PFSK-1 (cell line): Measurements from ENCODE around the gene NXPH3. TPM values are rescaled to one million over a fixed set of nuclear protein-coding genes. Genes with fewer than 3 reads are reported as not detected.

ENCODE experiments used
- FOXP2 ChIP-seq: optimal IDR thresholded peaks from 2 replicates; pipeline ENCODE3; 2011; ENCODE audit warnings: borderline replicate concordance, control low read depth, inconsistent platforms; ENCODE audit not compliant: insufficient read depth; ENCODE audit errors: extremely low read length, extremely low read depth
- POLR2AphosphoS5 ChIP-seq: IDR thresholded peaks from 2 replicates; pipeline ENCODE4 v1.6.1; 2012; ENCODE audit warnings: low read depth, mild to moderate bottlenecking, control low read depth, low read length, moderate library complexity
- REST ChIP-seq, 2 experiments: IDR thresholded peaks; 2 replicates each; pipeline versions ENCODE4 v1.6.1 to v1.8.0; 2011 to 2012; ENCODE audit warnings: low read depth in 2 of 2, low read length in 2 of 2, control low read depth in 1 of 2, inconsistent platforms in 1 of 2, mild to moderate bottlenecking in 1 of 2, moderate library complexity in 1 of 2; ENCODE audit not compliant: insufficient read depth in 1 of 2
- SIN3A ChIP-seq: IDR thresholded peaks from 2 replicates; pipeline ENCODE4 v1.6.1; 2012; ENCODE audit warnings: mild to moderate bottlenecking, low read length, moderate library complexity, borderline replicate concordance; ENCODE audit not compliant: insufficient read depth
- TAF1 ChIP-seq: IDR thresholded peaks from 2 replicates; pipeline ENCODE4 v1.6.1; 2012; ENCODE audit warnings: low read length, control low read depth, borderline replicate concordance; ENCODE audit not compliant: insufficient read depth
- polyA plus RNA-seq: library from polyadenylated mRNA; unstranded; fragments of >200 nt; gene quantifications from one replicate; pipeline ENCODE4 v1.2.1, GENCODE V29; 2012; ENCODE audit warnings: low read depth, missing spikeins; ENCODE audit not compliant: insufficient read length

NXPH3 gene
- not detected for polyA plus RNA-seq

DNA sequence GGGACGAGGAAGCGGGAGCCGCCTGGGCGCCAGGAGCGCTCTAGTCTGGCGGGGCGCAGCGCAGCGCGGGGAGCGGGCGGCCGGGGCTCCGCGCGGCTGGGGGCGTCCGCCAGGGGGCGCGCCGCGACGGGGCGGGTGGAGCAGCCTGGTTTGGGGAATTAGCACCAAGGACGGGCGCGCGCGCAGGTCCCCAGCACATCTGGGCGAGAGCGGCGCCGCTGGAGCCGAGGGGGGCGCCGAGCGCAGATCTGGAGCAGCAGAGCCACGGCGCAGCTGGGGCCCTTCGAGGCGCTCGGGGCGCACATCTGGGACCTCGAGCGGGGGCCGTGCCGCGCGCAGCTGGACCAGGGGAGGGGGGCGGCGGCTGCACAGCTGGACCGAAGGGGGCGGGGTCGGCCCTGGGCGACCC, at the start of gene NXPH3:
Gene NXPH3, plus strand, starts transcription at position 193 of the 409 bp plus-strand sequence. CDS start 349 bp downstream, outside the sequence.
- no peak for TF ChIP-seq SIN3A
- peak; percentile 8 for TF ChIP-seq FOXP2
- no peak for TF ChIP-seq TAF1

- TF ChIP-seq FOXP2, result no peak
- no peak for TF ChIP-seq REST (IDR thresholded peaks at IDR 0.05; ENCODE audit: insufficient read depth in 1 of 2, low read depth in 2 of 2, low read length in 2 of 2)
- TF ChIP-seq TAF1, result no peak
- TF ChIP-seq SIN3A, result no peak
These were observed 47.6 kb upstream of the NXPH3 start for GRCh38 chr17:49527927-49528651.

GRCh38 chr17:49528966-49529365, 46.7 kb upstream of the NXPH3 start:
- TF ChIP-seq REST (IDR thresholded peaks at IDR 0.05; ENCODE audit: insufficient read depth in 1 of 2, low read depth in 2 of 2, low read length in 2 of 2), result no peak
- TF ChIP-seq SIN3A, result no peak
- no peak for TF ChIP-seq FOXP2
- no peak for TF ChIP-seq TAF1
- no peak for TF ChIP-seq POLR2AphosphoS5

GRCh38 chr17:49530118-49530517, 45.6 kb upstream of the NXPH3 start:
- TF ChIP-seq REST (IDR thresholded peaks at IDR 0.05; ENCODE audit: insufficient read depth in 1 of 2, low read depth in 2 of 2, low read length in 2 of 2) (no peak), TAF1 (no peak), SIN3A (no peak), POLR2AphosphoS5 (no peak), FOXP2 (no peak)

DNA sequence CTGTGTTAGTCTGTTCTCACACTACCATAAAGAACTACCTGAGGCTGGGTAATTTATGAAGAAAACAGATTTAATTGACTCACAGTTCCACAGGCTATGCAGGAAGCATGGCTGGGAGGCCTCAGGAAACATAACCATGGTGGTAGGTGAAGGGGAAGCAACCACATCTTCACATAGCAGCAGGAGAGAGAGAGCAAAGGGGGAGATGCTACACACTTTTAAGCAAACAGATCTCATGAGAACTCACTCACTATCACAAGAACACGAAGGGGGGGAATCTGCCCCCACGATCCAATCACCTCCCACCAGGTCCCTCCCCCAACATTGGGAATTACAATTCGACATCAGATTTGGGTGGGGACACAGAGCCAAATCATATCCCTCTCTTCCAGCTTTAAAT, 31.8 kb upstream of the NXPH3 start:
- TF ChIP-seq POLR2AphosphoS5, result no peak
- TF ChIP-seq TAF1, result no peak
- no peak for TF ChIP-seq SIN3A
- TF ChIP-seq FOXP2, result no peak
- TF ChIP-seq REST (IDR thresholded peaks at IDR 0.05; ENCODE audit: insufficient read depth in 1 of 2, low read depth in 2 of 2, low read length in 2 of 2), result no peak
